CD4-positive, alpha-beta T cell (primary cell): Measurements from ENCODE around the gene NFKB1. TPM values are rescaled to one million over a fixed set of nuclear protein-coding genes. Genes with fewer than 3 reads are reported as not detected.

Experiments
- ATAC-seq: fragments of 200-7000 bp; cut with Tn5 transposase; one replicate; pipeline ENCODE4 v1.10.0; 2022; ENCODE audit warnings: mild to moderate bottlenecking; ENCODE audit not compliant: poor library complexity
- CTCF ChIA-PET: fragments of 350-600 bp; sonication (Branson Sonifier 250); formaldehyde crosslinking; loops from one replicate; lab custom pipeline; 2021; ENCODE audit warnings: antibody characterized with exemption, inconsistent platforms; lab: Charles Lee
- POLR2A ChIA-PET: fragments of 350-600 bp; sonication (Branson Sonifier 250); formaldehyde crosslinking; loops from one replicate; lab custom pipeline; 2021; ENCODE audit warnings: antibody characterized with exemption, inconsistent platforms; lab: Charles Lee
- DNase-seq, 14 experiments: peaks; one replicate each; pipeline ENCODE4 v3.0.0-alpha.2; 2013 to 2020; ENCODE audit warnings: mixed read lengths in 2 of 14
- H3K27ac ChIP-seq, 2 donors: one replicate each; pipeline versions ENCODE4 v1.5.1 to v1.7.0; 2013; ENCODE audit warnings: low read length in 2 of 2, low read depth in 1 of 2, mild to moderate bottlenecking in 1 of 2
- H3K27me3 ChIP-seq, 2 experiments: 1 replicate in 1 of 2; 2 replicates in 1 of 2; pipeline versions ENCODE4 v1.6.1 to v1.7.0; 2013; ENCODE audit warnings: low read length in 2 of 2, control low read depth in 1 of 2, mild to moderate bottlenecking in 1 of 2, moderate library complexity in 1 of 2; ENCODE audit not compliant: insufficient read depth in 2 of 2, control insufficient read depth in 1 of 2
- H3K36me3 ChIP-seq: one replicate; pipeline ENCODE4 v1.6.1; 2013; ENCODE audit warnings: low read length, control low read depth; ENCODE audit not compliant: insufficient read depth
- H3K4me1 ChIP-seq: one replicate; pipeline ENCODE4 v1.6.1; 2013; ENCODE audit warnings: low read length, control low read depth; ENCODE audit not compliant: insufficient read depth
- H3K4me3 ChIP-seq: one replicate; pipeline ENCODE4 v1.5.1; 2013; ENCODE audit warnings: mild to moderate bottlenecking, low read length, moderate library complexity
- H3K9me3 ChIP-seq, 2 experiments: 1 replicate in 1 of 2; 2 replicates in 1 of 2; pipeline versions ENCODE4 v1.6.1 to v1.7.0; 2013; ENCODE audit warnings: low read length in 2 of 2, mild to moderate bottlenecking in 2 of 2, control low read depth in 1 of 2, moderate library complexity in 1 of 2; ENCODE audit not compliant: control insufficient read depth in 1 of 2, insufficient read depth in 1 of 2
- H3K27ac Mint-ChIP-seq: one replicate; pipeline ENCODE4 v1.8.0; 2020; ENCODE audit warnings: mixed read lengths
- H3K27me3 Mint-ChIP-seq: one replicate; pipeline ENCODE4 v1.8.0; 2021; ENCODE audit warnings: mixed read lengths
- H3K36me3 Mint-ChIP-seq: one replicate; pipeline ENCODE4 v1.8.0; 2021; ENCODE audit warnings: low read depth, mixed read lengths
- H3K4me1 Mint-ChIP-seq: one replicate; pipeline ENCODE4 v1.8.0; 2021; ENCODE audit warnings: low read depth, mixed read lengths
- H3K4me3 Mint-ChIP-seq: one replicate; pipeline ENCODE4 v1.8.0; 2020; ENCODE audit warnings: mild to moderate bottlenecking, mixed read lengths
- H3K9me3 Mint-ChIP-seq: one replicate; pipeline ENCODE4 v1.8.0; 2020; ENCODE audit warnings: mixed read lengths
- intact Hi-C, 2 experiments: fragments of 100-400 bp; cut with DNase I in 1 of 2; cut with micrococcal nuclease in 1 of 2; formaldehyde crosslinking; loops; one replicate each; pipeline versions ENCODE4 v1.15.1 to v1.9.0; 2023 to 2025; cut with DNase I, micrococcal nuclease
- total RNA-seq, 174 experiments: library from RNA in 2 of 174; stranded (reverse) in 2 of 174; gene quantifications; one replicate each; pipeline ENCODE4 v1.2.3 and lab custom pipeline; 2021 to 2026
- TF ChIP-seq, protein P1 (sequence below): fragments of 200-600 bp; IDR thresholded peaks from one replicate; pipeline ENCODE4 v1.8.0; 2022; ENCODE audit warnings: antibody characterized with exemption, mild to moderate bottlenecking

NFKB1 gene
- total RNA-seq, 2 experiments from 2014 or later = 134 TPM

DNA sequence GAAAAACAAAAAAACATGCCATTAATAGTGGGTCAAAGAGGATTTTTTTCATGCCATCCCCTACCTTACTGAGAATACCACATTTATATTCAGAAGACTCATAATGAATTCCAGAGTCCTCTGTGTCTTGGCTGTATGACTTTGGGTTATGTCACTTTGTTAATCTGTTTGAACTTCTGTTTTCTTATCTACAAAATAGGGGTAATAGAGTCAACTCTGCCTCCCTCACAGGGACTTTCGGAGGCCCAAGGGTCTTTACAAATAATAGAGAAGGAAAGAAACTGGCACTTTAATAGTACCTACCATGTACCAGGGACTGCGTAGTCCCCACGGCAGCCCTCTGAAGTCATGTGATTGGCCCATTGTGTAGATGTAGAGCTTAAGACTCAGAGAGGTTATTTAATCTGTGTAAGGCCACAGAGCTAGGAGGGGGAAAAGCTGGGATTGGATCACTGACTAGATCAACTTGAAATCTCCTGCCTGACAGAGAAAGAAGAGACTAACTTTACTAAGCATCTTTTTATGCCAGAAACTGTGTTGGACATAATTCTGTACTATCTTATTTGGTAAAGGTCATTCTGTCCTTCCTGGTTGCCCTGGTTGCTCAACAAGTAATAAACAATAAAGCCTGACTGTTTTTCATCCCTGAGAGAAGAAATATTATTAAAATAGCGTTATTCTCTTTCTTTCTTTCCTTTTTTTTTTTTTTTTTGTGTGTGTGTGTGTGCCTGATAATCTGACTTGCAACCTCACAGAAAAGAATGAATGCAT lies 59.6 kb downstream of the NFKB1 start:
- H3K4me3 Mint-ChIP-seq = peak overlapping the region; percentile 84
- H3K4me1 ChIP-seq = peaks cover 33% of the 10 kb centered on the region
- H3K4me3 ChIP-seq = no peak overlapping the region
- H3K4me1 Mint-ChIP-seq = peaks cover 17% of the 10 kb centered on the region
- H3K36me3 ChIP-seq = peaks cover 4% of the 10 kb centered on the region
- no peaks in the 10 kb centered on the region for H3K9me3 Mint-ChIP-seq
- intact Hi-C loops = loop anchor here (5.0 kb wide), 2 partner anchors 37 to 47 kb away; no protein-coding TSS in a partner anchor
- H3K27me3 ChIP-seq = no peaks in the 10 kb centered on the region
- peaks cover 43% of the 10 kb centered on the region for H3K36me3 Mint-ChIP-seq
- DNase-seq (no peak), ATAC-seq (no peak)
- no peak overlapping the region for H3K27ac ChIP-seq
- H3K9me3 ChIP-seq = no peaks in the 10 kb centered on the region
- TF ChIP-seq, protein P1, sequence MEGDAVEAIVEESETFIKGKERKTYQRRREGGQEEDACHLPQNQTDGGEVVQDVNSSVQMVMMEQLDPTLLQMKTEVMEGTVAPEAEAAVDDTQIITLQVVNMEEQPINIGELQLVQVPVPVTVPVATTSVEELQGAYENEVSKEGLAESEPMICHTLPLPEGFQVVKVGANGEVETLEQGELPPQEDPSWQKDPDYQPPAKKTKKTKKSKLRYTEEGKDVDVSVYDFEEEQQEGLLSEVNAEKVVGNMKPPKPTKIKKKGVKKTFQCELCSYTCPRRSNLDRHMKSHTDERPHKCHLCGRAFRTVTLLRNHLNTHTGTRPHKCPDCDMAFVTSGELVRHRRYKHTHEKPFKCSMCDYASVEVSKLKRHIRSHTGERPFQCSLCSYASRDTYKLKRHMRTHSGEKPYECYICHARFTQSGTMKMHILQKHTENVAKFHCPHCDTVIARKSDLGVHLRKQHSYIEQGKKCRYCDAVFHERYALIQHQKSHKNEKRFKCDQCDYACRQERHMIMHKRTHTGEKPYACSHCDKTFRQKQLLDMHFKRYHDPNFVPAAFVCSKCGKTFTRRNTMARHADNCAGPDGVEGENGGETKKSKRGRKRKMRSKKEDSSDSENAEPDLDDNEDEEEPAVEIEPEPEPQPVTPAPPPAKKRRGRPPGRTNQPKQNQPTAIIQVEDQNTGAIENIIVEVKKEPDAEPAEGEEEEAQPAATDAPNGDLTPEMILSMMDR = no peak
- CTCF ChIA-PET = interaction anchor here (0.5 to 1.2 kb wide), 2 partner anchors 9 to 223 kb away, joined by 3 read pairs; no protein-coding TSS in a partner anchor
- POLR2A ChIA-PET = interaction anchor here (1.5 to 2.3 kb wide), 2 partner anchors 11 kb away, joined by 3 to 6 read pairs; no protein-coding TSS in a partner anchor
- H3K27ac Mint-ChIP-seq = peak overlapping the region; percentile 31
- no peaks in the 10 kb centered on the region for H3K27me3 Mint-ChIP-seq

DNA sequence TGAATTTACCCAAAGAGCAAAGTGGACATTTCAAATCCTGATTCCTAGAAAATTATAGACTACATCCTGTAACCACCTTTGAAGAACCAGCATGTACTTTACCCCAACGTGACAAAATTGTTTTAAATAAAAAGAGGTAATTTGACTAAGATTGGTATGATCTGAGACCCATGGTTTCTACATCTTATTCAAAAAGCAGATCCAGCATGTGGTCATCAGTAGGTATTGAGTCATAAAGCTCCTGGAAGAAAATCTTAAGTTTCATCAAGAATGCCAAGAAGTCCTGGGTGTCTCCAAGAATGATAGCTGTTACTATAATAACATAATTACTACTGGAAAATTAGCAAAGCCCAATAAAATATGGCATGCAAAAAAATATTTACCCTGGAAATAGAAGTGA lies 61.8 kb downstream of the NFKB1 start:
- intact Hi-C loops = loop anchor here (5.0 kb wide), 2 partner anchors 34 to 44 kb away; no protein-coding TSS in a partner anchor
- H3K4me1 Mint-ChIP-seq = peaks cover 38% of the 10 kb centered on the region
- H3K27ac ChIP-seq = no peak overlapping the region
- DNase-seq (no peak), ATAC-seq (no peak)
- H3K27me3 Mint-ChIP-seq = no peaks in the 10 kb centered on the region
- TF ChIP-seq, protein P1 = no peak
- ChIA-PET POLR2A (no interaction called here), CTCF (interaction anchor here (1.1 kb wide), 1 partner anchor 37 kb away, joined by 3 read pairs; no protein-coding TSS in a partner anchor)
- no peaks in the 10 kb centered on the region for H3K9me3 Mint-ChIP-seq
- peaks cover 62% of the 10 kb centered on the region for H3K36me3 Mint-ChIP-seq
- no peaks in the 10 kb centered on the region for H3K27me3 ChIP-seq
- H3K4me3 Mint-ChIP-seq = no peak overlapping the region
- no peak overlapping the region for H3K4me3 ChIP-seq
- peaks cover 12% of the 10 kb centered on the region for H3K36me3 ChIP-seq
- no peaks in the 10 kb centered on the region for H3K9me3 ChIP-seq
- H3K4me1 ChIP-seq = peaks cover 30% of the 10 kb centered on the region
- H3K27ac Mint-ChIP-seq = peak overlapping the region; percentile 10

DNA sequence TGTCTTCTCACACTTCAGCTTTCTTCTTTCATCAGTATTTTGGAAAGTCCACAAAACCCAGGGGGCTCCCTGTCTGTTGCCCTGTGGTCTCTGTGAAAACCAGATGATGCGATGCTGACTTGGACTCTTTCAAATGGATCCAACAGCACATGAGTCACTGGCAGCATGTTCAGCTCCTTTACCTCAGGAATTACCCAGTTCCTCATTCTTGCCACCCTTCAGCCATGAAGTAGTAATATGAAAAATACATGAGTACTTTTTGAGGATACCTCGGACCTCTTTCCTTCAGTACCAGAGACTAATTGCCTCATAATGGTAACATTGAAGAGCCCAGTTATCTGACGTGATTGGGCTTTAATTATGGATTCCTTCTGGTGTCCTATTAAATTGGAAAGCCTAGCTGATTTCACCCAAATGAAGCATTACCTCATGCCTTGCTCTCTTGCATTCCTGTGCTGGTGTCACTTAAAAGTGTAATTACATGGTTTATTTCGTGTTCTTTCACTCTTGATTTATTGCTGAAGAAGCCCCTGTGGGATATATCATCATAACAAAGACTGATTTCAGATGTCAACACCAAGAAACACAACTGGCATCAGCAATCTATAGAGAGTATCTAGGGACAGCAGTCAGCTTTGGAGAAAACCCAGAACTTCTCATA lies 63.4 kb downstream of the NFKB1 start:
- no peaks in the 10 kb centered on the region for H3K27me3 Mint-ChIP-seq
- peak overlapping the region; percentile 40 for H3K27ac Mint-ChIP-seq
- no peak overlapping the region for H3K4me3 Mint-ChIP-seq
- H3K36me3 ChIP-seq = peaks cover 21% of the 10 kb centered on the region
- peaks cover 20% of the 10 kb centered on the region for H3K4me1 ChIP-seq
- H3K36me3 Mint-ChIP-seq = peaks cover 77% of the 10 kb centered on the region
- intact Hi-C loops = loop anchor here (5.0 kb wide), 2 partner anchors 33 to 43 kb away; no protein-coding TSS in a partner anchor
- peak in 2 of 14 experiments; percentile 67 to 76 for DNase-seq
- H3K27me3 ChIP-seq = no peaks in the 10 kb centered on the region
- POLR2A ChIA-PET = interaction anchor here (0.9 to 1.3 kb wide), 3 partner anchors 9 to 12 kb away, joined by 3 read pairs; no protein-coding TSS in a partner anchor
- TF ChIP-seq, protein P1 = no peak
- peaks cover 52% of the 10 kb centered on the region for H3K4me1 Mint-ChIP-seq
- no peaks in the 10 kb centered on the region for H3K9me3 Mint-ChIP-seq
- no peaks in the 10 kb centered on the region for H3K9me3 ChIP-seq
- CTCF ChIA-PET = interaction anchor here (1.2 kb wide), 1 partner anchor 59 kb away, joined by 3 read pairs; no protein-coding TSS in a partner anchor
- H3K4me3 ChIP-seq = no peak overlapping the region
- no peak for ATAC-seq
- no peak overlapping the region for H3K27ac ChIP-seq
